GM21447 (cell line): ENCODE results near the gene UBAP1.
"Not testable (repeated sequence)": the region's sequence is repeated elsewhere in the genome, so short reads cannot be mapped to it uniquely, and the experiment has no call there.

ENCODE experiments used
- ATAC-seq: cut with Tn5 transposase; IDR thresholded peaks from one replicate; pipeline ENCODE4 v1.9.1; 2021; ENCODE audit not compliant: unreplicated experiment

Gene UBAP1

GRCh38 chr9:34178436-34179212, at the start of gene UBAP1:
TSS of gene UBAP1 (plus strand) at chr9:34179043. CDS start at chr9:34220915, 41,872 bp downstream.
- peak; percentile 99 for ATAC-seq

- no peak for ATAC-seq
Measured at GRCh38 chr9:34131571-34131970, 47.3 kb upstream of the UBAP1 start.

GRCh38 chr9:34133436-34133949, 45.4 kb upstream of the UBAP1 start:
- ATAC-seq = no peak

- no peak for ATAC-seq
Measured at GRCh38 chr9:34134521-34134920, 44.3 kb upstream of the UBAP1 start.

GRCh38 chr9:34138644-34139043, 40.2 kb upstream of the UBAP1 start:
- not testable (repeated sequence) for ATAC-seq

- ATAC-seq = no peak
Measured at GRCh38 chr9:34139477-34140146, 39.2 kb upstream of the UBAP1 start.

GRCh38 chr9:34140853-34141252, 38.0 kb upstream of the UBAP1 start:
- ATAC-seq = no peak

GRCh38 chr9:34143116-34143515, 35.7 kb upstream of the UBAP1 start:
- ATAC-seq = no peak

GRCh38 chr9:34145165-34145564, 33.7 kb upstream of the UBAP1 start:
- ATAC-seq = no peak

GRCh38 chr9:34151398-34151797, 27.4 kb upstream of the UBAP1 start:
- ATAC-seq = no peak

- no peak for ATAC-seq
Measured at GRCh38 chr9:34154057-34154456, 24.8 kb upstream of the UBAP1 start.

GRCh38 chr9:34157318-34157717, 21.5 kb upstream of the UBAP1 start:
- ATAC-seq = no peak

GRCh38 chr9:34157898-34158297, 20.9 kb upstream of the UBAP1 start:
- ATAC-seq = no peak

- no peak for ATAC-seq
Measured at GRCh38 chr9:34158362-34158869, 20.4 kb upstream of the UBAP1 start.

GRCh38 chr9:34163434-34163833, 15.4 kb upstream of the UBAP1 start:
- ATAC-seq = no peak

- ATAC-seq = no peak
Measured at GRCh38 chr9:34169125-34169524, 9.7 kb upstream of the UBAP1 start.

- no peak for ATAC-seq
Measured at GRCh38 chr9:34170237-34170991, 8.4 kb upstream of the UBAP1 start.

- peak; percentile 70 for ATAC-seq
Measured at GRCh38 chr9:34171753-34172535, 6.9 kb upstream of the UBAP1 start.

GRCh38 chr9:34176089-34176488, 2.8 kb upstream of the UBAP1 start:
- ATAC-seq = no peak

- ATAC-seq = no peak
Measured at GRCh38 chr9:34177593-34178435, 1.0 kb upstream of the UBAP1 start.
